Activated CD8-positive, alpha-beta memory T cell treated with anti-CD3 and anti-CD28 coated beads, Interleukin-2, amount 10 ng/mL, durations not matched to agents 7 days and 5 days (primary cell): ENCODE results near the gene AKR7A2. TPM values are rescaled to one million over a fixed set of nuclear protein-coding genes. Genes with fewer than 3 reads are reported as not detected.

Experiments
- ATAC-seq: fragments of 150-1000 bp; cut with Tn5 transposase; one replicate; pipeline ENCODE4 v1.10.0; 2021; ENCODE audit warnings: moderate library complexity
- CTCF ChIA-PET: fragments of 350-600 bp; sonication (Branson Sonifier 250); formaldehyde crosslinking; loops from one replicate; lab custom pipeline; 2021; ENCODE audit warnings: antibody characterized with exemption; lab: Charles Lee
- DNase-seq: peaks from one replicate; pipeline ENCODE4 v3.0.0-alpha.2; 2020
- H3K27ac Mint-ChIP-seq: one replicate; pipeline ENCODE4 v1.8.0; 2021; ENCODE audit warnings: mild to moderate bottlenecking, mixed read lengths
- H3K27me3 Mint-ChIP-seq: one replicate; pipeline ENCODE4 v1.8.0; 2021; ENCODE audit warnings: mixed read lengths
- H3K36me3 Mint-ChIP-seq: one replicate; pipeline ENCODE4 v1.8.0; 2021; ENCODE audit warnings: mild to moderate bottlenecking, mixed read lengths
- H3K4me1 Mint-ChIP-seq: one replicate; pipeline ENCODE4 v1.8.0; 2021; ENCODE audit warnings: mixed read lengths
- H3K4me3 Mint-ChIP-seq: one replicate; pipeline ENCODE4 v1.8.0; 2021; ENCODE audit warnings: mild to moderate bottlenecking, moderate library complexity, mixed read lengths
- H3K9me3 Mint-ChIP-seq: one replicate; pipeline ENCODE4 v1.8.0; 2022; ENCODE audit warnings: low read depth, mixed read lengths
- total RNA-seq, 2 experiments: library from RNA; stranded (reverse); gene quantifications; one replicate each; pipeline ENCODE4 v1.2.3, GENCODE V29; 2021

Gene AKR7A2
- total RNA-seq, 2 experiments from 2014 or later: 47.4 to 48.0 TPM

GRCh38 chr1:19328486-19328885, 16.5 kb upstream of the AKR7A2 start:
- CTCF ChIA-PET: no interaction called here
- ATAC-seq (no peak), DNase-seq (no peak)
- Mint-ChIP-seq H3K27me3 (no peaks in the 10 kb centered on the region), H3K36me3 (peaks cover 2% of the 10 kb centered on the region), H3K4me1 (no peaks in the 10 kb centered on the region), H3K27ac (no peak overlapping the region), H3K9me3 (no peaks in the 10 kb centered on the region), H3K4me3 (no peak overlapping the region)

GRCh38 chr1:19327736-19328135, 15.8 kb upstream of the AKR7A2 start:
- no peaks in the 10 kb centered on the region for H3K4me1 Mint-ChIP-seq
- CTCF ChIA-PET: no interaction called here

GRCh38 chr1:19327301-19327700, 15.4 kb upstream of the AKR7A2 start:
- CTCF ChIA-PET: no interaction called here
- no peak overlapping the region for H3K4me3 Mint-ChIP-seq
- no peaks in the 10 kb centered on the region for H3K4me1 Mint-ChIP-seq
- no peaks in the 10 kb centered on the region for H3K27me3 Mint-ChIP-seq
- no peak overlapping the region for H3K27ac Mint-ChIP-seq
- H3K9me3 Mint-ChIP-seq: no peaks in the 10 kb centered on the region
- H3K36me3 Mint-ChIP-seq: peaks cover 2% of the 10 kb centered on the region
- ATAC-seq (no peak), DNase-seq (no peak)

More at GRCh38 chr1:19327736-19328135, 15.8 kb upstream of the AKR7A2 start:
- Mint-ChIP-seq H3K4me3 (no peak overlapping the region), H3K27ac (no peak overlapping the region), H3K36me3 (peaks cover 2% of the 10 kb centered on the region), H3K9me3 (no peaks in the 10 kb centered on the region), H3K27me3 (no peaks in the 10 kb centered on the region)
- ATAC-seq (no peak), DNase-seq (no peak)

DNA sequence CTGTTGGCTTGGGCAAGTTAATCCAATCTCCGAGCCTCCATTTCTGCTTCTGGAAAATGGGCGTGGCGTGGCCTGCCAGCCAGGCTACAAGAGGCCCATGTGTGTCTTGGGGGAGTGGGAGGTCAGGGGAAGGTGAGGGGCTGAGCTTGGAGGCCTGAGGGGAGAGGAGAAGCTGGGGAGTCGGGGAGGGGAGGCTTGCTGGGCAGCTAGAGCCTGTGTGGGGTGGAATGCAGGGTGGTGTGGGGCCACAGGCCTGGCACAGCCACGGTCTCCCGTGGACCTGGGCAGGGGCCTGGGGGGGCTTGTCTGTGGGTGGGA, 14.8 kb upstream of the AKR7A2 start:
- Mint-ChIP-seq H3K4me1 (no peaks in the 10 kb centered on the region), H3K27ac (no peak overlapping the region), H3K4me3 (no peak overlapping the region), H3K36me3 (peaks cover 2% of the 10 kb centered on the region), H3K9me3 (no peaks in the 10 kb centered on the region), H3K27me3 (no peaks in the 10 kb centered on the region)
- CTCF ChIA-PET: no interaction called here
- ATAC-seq (no peak), DNase-seq (no peak)

- CTCF ChIA-PET: no interaction called here
- Mint-ChIP-seq H3K36me3 (peaks cover 2% of the 10 kb centered on the region), H3K27me3 (no peaks in the 10 kb centered on the region), H3K27ac (no peak overlapping the region), H3K4me1 (no peaks in the 10 kb centered on the region), H3K4me3 (no peak overlapping the region), H3K9me3 (no peaks in the 10 kb centered on the region)
- DNase-seq (no peak), ATAC-seq (no peak)
Observed at GRCh38 chr1:19325958-19326747, 14.2 kb upstream of the AKR7A2 start.

DNA sequence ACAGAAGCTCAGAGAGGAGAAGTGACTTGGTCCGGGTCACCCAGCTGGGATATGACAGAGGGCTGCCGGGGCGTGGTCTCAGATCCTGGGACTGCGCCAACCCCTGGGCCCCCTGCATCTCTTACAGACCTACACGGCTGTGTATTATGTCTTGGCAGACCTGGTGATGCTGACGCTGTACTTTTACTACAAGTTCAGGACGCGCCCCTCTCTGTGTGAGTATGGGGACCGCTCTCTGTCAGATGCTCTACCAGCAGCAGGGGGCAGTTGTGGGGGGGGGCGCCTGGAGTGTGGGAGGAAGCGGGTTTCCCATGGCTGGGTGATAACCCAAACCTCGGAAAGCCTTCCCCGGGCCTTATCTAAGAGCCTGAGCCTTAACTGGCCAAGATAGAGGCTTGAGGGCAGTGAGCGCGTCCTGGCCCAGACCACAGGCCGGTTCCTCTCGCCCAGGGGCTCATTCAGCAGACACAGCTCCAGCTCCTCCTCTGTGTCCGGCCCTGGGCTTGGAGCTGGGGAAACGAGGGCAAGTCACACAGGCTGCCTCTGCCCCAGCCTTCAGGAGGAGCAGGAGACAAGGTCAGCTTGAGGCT, 13.5 kb upstream of the AKR7A2 start:
- H3K4me1 Mint-ChIP-seq: no peaks in the 10 kb centered on the region
- H3K4me3 Mint-ChIP-seq: no peak overlapping the region
- no peak overlapping the region for H3K27ac Mint-ChIP-seq
- DNase-seq (no peak), ATAC-seq (no peak)
- peaks cover 2% of the 10 kb centered on the region for H3K36me3 Mint-ChIP-seq
- H3K9me3 Mint-ChIP-seq: no peaks in the 10 kb centered on the region
- CTCF ChIA-PET: no interaction called here
- no peaks in the 10 kb centered on the region for H3K27me3 Mint-ChIP-seq

DNA sequence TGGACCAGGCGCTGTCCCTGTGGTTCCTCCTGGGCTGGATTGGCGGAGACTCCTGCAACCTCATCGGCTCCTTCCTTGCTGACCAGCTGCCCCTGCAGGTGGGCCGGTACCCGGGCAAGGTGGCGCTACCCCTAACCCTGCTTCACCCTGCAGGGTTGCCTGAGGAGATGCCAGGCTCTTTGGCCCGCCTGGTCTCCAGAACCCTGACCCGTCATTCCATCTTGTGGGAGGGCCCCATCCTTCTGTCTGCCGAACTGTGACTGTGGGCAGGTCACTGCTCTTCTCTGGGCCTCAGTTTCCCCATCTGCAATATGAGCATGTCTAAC, 12.7 kb upstream of the AKR7A2 start:
- CTCF ChIA-PET: no interaction called here
- Mint-ChIP-seq H3K4me1 (no peaks in the 10 kb centered on the region), H3K36me3 (peaks cover 2% of the 10 kb centered on the region), H3K9me3 (no peaks in the 10 kb centered on the region), H3K27ac (no peak overlapping the region), H3K27me3 (no peaks in the 10 kb centered on the region), H3K4me3 (no peak overlapping the region)
- no peak for DNase-seq
- ATAC-seq: no peak

- ATAC-seq (no peak), DNase-seq (no peak)
- H3K4me1 Mint-ChIP-seq: no peaks in the 10 kb centered on the region
- H3K36me3 Mint-ChIP-seq: peaks cover 2% of the 10 kb centered on the region
- no peak overlapping the region for H3K27ac Mint-ChIP-seq
- no peaks in the 10 kb centered on the region for H3K27me3 Mint-ChIP-seq
- H3K9me3 Mint-ChIP-seq: no peaks in the 10 kb centered on the region
- CTCF ChIA-PET: no interaction called here
- H3K4me3 Mint-ChIP-seq: no peak overlapping the region
Observed at GRCh38 chr1:19323987-19324664, 12.2 kb upstream of the AKR7A2 start.

DNA sequence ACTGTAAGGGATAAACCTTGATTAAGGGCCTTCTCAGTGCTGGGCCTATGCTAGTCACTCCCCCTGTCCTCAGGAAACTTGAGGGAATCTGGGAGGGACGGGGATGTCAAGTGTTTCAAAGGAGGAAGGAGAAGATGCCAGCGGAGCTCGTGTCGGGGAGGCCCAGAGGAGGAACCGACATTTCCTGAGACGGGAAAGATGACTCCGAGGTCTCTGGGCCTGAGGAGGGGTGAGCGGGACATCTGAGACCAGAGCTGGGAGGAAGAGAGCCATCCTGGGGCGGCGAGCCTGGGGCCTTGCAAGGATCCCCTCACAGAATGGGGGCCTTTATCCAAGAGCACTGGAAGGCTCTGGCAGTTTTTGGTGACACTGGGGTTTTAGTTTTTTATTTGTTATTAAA, 10.5 kb upstream of the AKR7A2 start:
- no peaks in the 10 kb centered on the region for H3K36me3 Mint-ChIP-seq
- DNase-seq (no peak), ATAC-seq (no peak)
- H3K4me1 Mint-ChIP-seq: no peaks in the 10 kb centered on the region
- CTCF ChIA-PET: no interaction called here
- no peak overlapping the region for H3K4me3 Mint-ChIP-seq
- H3K27me3 Mint-ChIP-seq: no peaks in the 10 kb centered on the region
- H3K9me3 Mint-ChIP-seq: no peaks in the 10 kb centered on the region
- no peak overlapping the region for H3K27ac Mint-ChIP-seq

- no peaks in the 10 kb centered on the region for H3K27me3 Mint-ChIP-seq
- no peaks in the 10 kb centered on the region for H3K36me3 Mint-ChIP-seq
- no peaks in the 10 kb centered on the region for H3K9me3 Mint-ChIP-seq
- H3K4me3 Mint-ChIP-seq: no peak overlapping the region
- ATAC-seq: no peak
- H3K4me1 Mint-ChIP-seq: peaks cover 5% of the 10 kb centered on the region
- H3K27ac Mint-ChIP-seq: no peak overlapping the region
- no peak for DNase-seq
- CTCF ChIA-PET: interaction anchor here (1.2 to 1.3 kb wide), 2 partner anchors 23 to 260 kb away, joined by 3 read pairs; no protein-coding TSS in a partner anchor
Observed at GRCh38 chr1:19321071-19321470, 9.1 kb upstream of the AKR7A2 start.

- no peak overlapping the region for H3K27ac Mint-ChIP-seq
- H3K4me3 Mint-ChIP-seq: no peak overlapping the region
- no peaks in the 10 kb centered on the region for H3K9me3 Mint-ChIP-seq
- no peaks in the 10 kb centered on the region for H3K27me3 Mint-ChIP-seq
- no peak for DNase-seq
- H3K36me3 Mint-ChIP-seq: no peaks in the 10 kb centered on the region
- H3K4me1 Mint-ChIP-seq: peaks cover 22% of the 10 kb centered on the region
- CTCF ChIA-PET: no interaction called here
- no peak for ATAC-seq
Observed at GRCh38 chr1:19319196-19319595, 7.3 kb upstream of the AKR7A2 start.

- Mint-ChIP-seq H3K27ac (no peak overlapping the region), H3K36me3 (no peaks in the 10 kb centered on the region), H3K4me1 (peaks cover 34% of the 10 kb centered on the region), H3K4me3 (no peak overlapping the region), H3K9me3 (no peaks in the 10 kb centered on the region), H3K27me3 (no peaks in the 10 kb centered on the region)
- CTCF ChIA-PET: no interaction called here
- no peak for ATAC-seq
- no peak for DNase-seq
Observed at GRCh38 chr1:19317126-19317910, 5.4 kb upstream of the AKR7A2 start.

- H3K27ac Mint-ChIP-seq: peak overlapping the region; percentile 64
- CTCF ChIA-PET: interaction anchor here (0.6 to 1.9 kb wide), 2 partner anchors 26 to 182 kb away, joined by 3 to 6 read pairs; no protein-coding TSS in a partner anchor
- no peak for ATAC-seq
- no peaks in the 10 kb centered on the region for H3K9me3 Mint-ChIP-seq
- DNase-seq: no peak
- peaks cover 41% of the 10 kb centered on the region for H3K4me1 Mint-ChIP-seq
- H3K4me3 Mint-ChIP-seq: no peak overlapping the region
- no peaks in the 10 kb centered on the region for H3K27me3 Mint-ChIP-seq
- H3K36me3 Mint-ChIP-seq: no peaks in the 10 kb centered on the region
Observed at GRCh38 chr1:19315378-19316198, 3.6 kb upstream of the AKR7A2 start.
